Psoas muscle (tissue), 8 donors: ENCODE measurements around the gene TXNDC5. TPM values are rescaled to one million over a fixed set of nuclear protein-coding genes. Genes with fewer than 3 reads are reported as not detected.

Source experiments
- ATAC-seq, 4 donors: fragments of 200-7000 bp; cut with Tn5 transposase; one replicate each; pipeline ENCODE4 v1.9.1; 2020; ENCODE audit warnings: moderate library complexity in 3 of 4, mild to moderate bottlenecking in 2 of 4
- DNase-seq, 2 donors: peaks; one replicate each; pipeline ENCODE4 v3.0.0-alpha.2; 2020
- H3K27ac ChIP-seq: fragments of 200-600 bp; one replicate; pipeline ENCODE4 v1.8.0; 2022
- H3K27me3 ChIP-seq, 3 donors: fragments of 200-600 bp in 1 of 3; one replicate each; pipeline versions ENCODE4 v1.6.1 to v1.8.0; 2013 to 2022; ENCODE audit warnings: low read length in 2 of 3, mild to moderate bottlenecking in 2 of 3, moderate library complexity in 1 of 3; ENCODE audit not compliant: insufficient read depth in 3 of 3
- H3K36me3 ChIP-seq, 2 donors: fragments of 200-600 bp in 1 of 2; one replicate each; pipeline versions ENCODE4 v1.6.1 to v1.8.0; 2013 to 2022; ENCODE audit warnings: low read depth in 1 of 2, mild to moderate bottlenecking in 1 of 2, moderate library complexity in 1 of 2; ENCODE audit not compliant: insufficient read depth in 1 of 2
- H3K4me1 ChIP-seq: fragments of 200-600 bp; one replicate; pipeline ENCODE4 v1.8.0; 2022
- H3K4me3 ChIP-seq: fragments of 200-600 bp; one replicate; pipeline ENCODE4 v1.8.0; 2022; ENCODE audit warnings: mild to moderate bottlenecking
- H3K9me3 ChIP-seq: fragments of 200-600 bp; one replicate; pipeline ENCODE4 v1.8.0; 2022
- CTCF ChIP-seq: fragments of 200-600 bp; IDR thresholded peaks from one replicate; pipeline ENCODE4 v1.8.0; 2022; ENCODE audit warnings: antibody characterized with exemption
- WGBS, 3 donors: extraction: QIAGEN DNeasy Blood & Tissue Kit; methylation state at CpG; one replicate each; pipeline versions ENCODE4 v1.1.6 to v1.1.7; 2013; 5-methylcytosine and 5-hydroxymethylcytosine counted together
- intact Hi-C, 2 donors: fragments of 100-400 bp; cut with DNase I; formaldehyde crosslinking; loops; one replicate each; pipeline versions ENCODE4 v1.11.0 to v1.14.2; 2022
- polyA plus RNA-seq, 3 donors: library from polyadenylated mRNA; stranded (reverse); fragments of 200-250 nt; gene quantifications; one replicate each; pipeline ENCODE4 v1.2.3, GENCODE V29; 2013
- total RNA-seq, 4 donors: library from RNA; stranded (reverse); fragmentation: NEBNext Ultra II Directional in 2 of 4; extraction: Animal tissue kit (Norgen Biotek cat#: 25700) in 2 of 4; gene quantifications; one replicate each; pipeline versions ENCODE4 v1.2.1 to v1.2.4, GENCODE V29; 2021 to 2023
- donor health status: healthy with polysubstance abuse.
- donor health status: DM: no; HTN: no; CAD: no; lungs with moderate emphysema.
- donor health status: Bipolar disorder and iron deficiency.
- donor health status: healthy.
- donor health status: DM: yes; HTN: yes; CAD: no.
- donor health status: DM: no; HTN: no; CAD: no.
- donor health status: DM: no; HTN: no; CAD: no.
- donor health status: DM: yes; HTN: yes; CAD: no.

TXNDC5 gene
- total and polyA plus RNA-seq, 7 donors: 15.5 to 50.2 (median 24.6) TPM

GRCh38 chr6:7939184-7939863 is 28.7 kb upstream of the TXNDC5 start:
- Histone ChIP-seq H3K4me3 (no peak overlapping the region), H3K36me3 (no peaks in the 10 kb centered on the region), H3K27ac (no peak overlapping the region), H3K4me1 (no peaks in the 10 kb centered on the region), H3K27me3 (no peaks in the 10 kb centered on the region), H3K9me3 (no peaks in the 10 kb centered on the region)
- intact Hi-C loops: no loop called here
- ATAC-seq (no peak), DNase-seq (no peak)
- WGBS, 3 donors: 62 to 65% (median 63%) methylated on average over 11 of the region's 11 CpGs
- TF ChIP-seq CTCF: no peak

- no peak overlapping the region for H3K27ac ChIP-seq
- TF ChIP-seq CTCF: no peak
- no peak for DNase-seq
Observed at GRCh38 chr6:7938562-7939183, 28.1 kb upstream of the TXNDC5 start.

GRCh38 chr6:7933794-7934193 is 23.2 kb upstream of the TXNDC5 start:
- WGBS, 3 donors: 21 to 35% (median 24%) methylated on average over 3 of the region's 3 CpGs
- intact Hi-C loops: no loop called here

More at GRCh38 chr6:7938562-7939183, 28.1 kb upstream of the TXNDC5 start:
- intact Hi-C loops: no loop called here
- Histone ChIP-seq H3K4me1 (no peaks in the 10 kb centered on the region), H3K4me3 (no peak overlapping the region), H3K9me3 (no peaks in the 10 kb centered on the region), H3K36me3 (no peaks in the 10 kb centered on the region), H3K27me3 (no peaks in the 10 kb centered on the region)
- WGBS, 3 donors: 84 to 99% (median 88%) methylated on average over 4 of the region's 4 CpGs
- ATAC-seq: no peak

GRCh38 chr6:7932625-7933024 is 22.0 kb upstream of the TXNDC5 start:
- Histone ChIP-seq H3K27me3 (no peaks in the 10 kb centered on the region), H3K4me1 (no peaks in the 10 kb centered on the region), H3K27ac (no peak overlapping the region), H3K9me3 (no peaks in the 10 kb centered on the region), H3K36me3 (no peaks in the 10 kb centered on the region), H3K4me3 (no peak overlapping the region)
- WGBS, 3 donors: 64 to 74% (median 73%) methylated on average over 2 of the region's 2 CpGs
- DNase-seq: no peak
- intact Hi-C loops: no loop called here
- ATAC-seq: no peak
- no peak for TF ChIP-seq CTCF

More at GRCh38 chr6:7933794-7934193, 23.2 kb upstream of the TXNDC5 start:
- no peak for ATAC-seq
- no peak overlapping the region for H3K4me3 ChIP-seq
- no peak for TF ChIP-seq CTCF
- no peak overlapping the region for H3K27ac ChIP-seq
- no peaks in the 10 kb centered on the region for H3K27me3 ChIP-seq
- no peaks in the 10 kb centered on the region for H3K4me1 ChIP-seq
- H3K9me3 ChIP-seq: no peaks in the 10 kb centered on the region
- DNase-seq: no peak
- no peaks in the 10 kb centered on the region for H3K36me3 ChIP-seq

- Histone ChIP-seq H3K36me3 (no peaks in the 10 kb centered on the region), H3K4me1 (no peaks in the 10 kb centered on the region), H3K27me3 (no peaks in the 10 kb centered on the region), H3K4me3 (no peak overlapping the region), H3K9me3 (peaks cover 5% of the 10 kb centered on the region), H3K27ac (no peak overlapping the region)
- ATAC-seq (no peak), DNase-seq (no peak)
- intact Hi-C loops: no loop called here
- no peak for TF ChIP-seq CTCF
Observed at GRCh38 chr6:7924867-7925266, 14.3 kb upstream of the TXNDC5 start.
